ENCODE results near the gene ITGB1BP1.

The ITGB1BP1 gene

GRCh38 chr2:9408641-9409151 is 14.6 kb downstream of the ITGB1BP1 start:
- DNase-seq (ENCODE audit: low read depth): peak; percentile 90
- no peak overlapping the region for H3K4me3 ChIP-seq (ENCODE audit: low read depth, low read length)
- TF ChIP-seq, protein P1, sequence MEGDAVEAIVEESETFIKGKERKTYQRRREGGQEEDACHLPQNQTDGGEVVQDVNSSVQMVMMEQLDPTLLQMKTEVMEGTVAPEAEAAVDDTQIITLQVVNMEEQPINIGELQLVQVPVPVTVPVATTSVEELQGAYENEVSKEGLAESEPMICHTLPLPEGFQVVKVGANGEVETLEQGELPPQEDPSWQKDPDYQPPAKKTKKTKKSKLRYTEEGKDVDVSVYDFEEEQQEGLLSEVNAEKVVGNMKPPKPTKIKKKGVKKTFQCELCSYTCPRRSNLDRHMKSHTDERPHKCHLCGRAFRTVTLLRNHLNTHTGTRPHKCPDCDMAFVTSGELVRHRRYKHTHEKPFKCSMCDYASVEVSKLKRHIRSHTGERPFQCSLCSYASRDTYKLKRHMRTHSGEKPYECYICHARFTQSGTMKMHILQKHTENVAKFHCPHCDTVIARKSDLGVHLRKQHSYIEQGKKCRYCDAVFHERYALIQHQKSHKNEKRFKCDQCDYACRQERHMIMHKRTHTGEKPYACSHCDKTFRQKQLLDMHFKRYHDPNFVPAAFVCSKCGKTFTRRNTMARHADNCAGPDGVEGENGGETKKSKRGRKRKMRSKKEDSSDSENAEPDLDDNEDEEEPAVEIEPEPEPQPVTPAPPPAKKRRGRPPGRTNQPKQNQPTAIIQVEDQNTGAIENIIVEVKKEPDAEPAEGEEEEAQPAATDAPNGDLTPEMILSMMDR (IDR thresholded peaks at IDR 0.05; ENCODE audit: control insufficient read depth, extremely low read depth, insufficient read depth): no peak

- TF ChIP-seq, protein P1 (IDR thresholded peaks at IDR 0.05; ENCODE audit: control insufficient read depth, extremely low read depth, insufficient read depth): no peak
- H3K4me3 ChIP-seq (ENCODE audit: low read depth, low read length): no peak overlapping the region
- DNase-seq (ENCODE audit: low read depth): no peak
Observed at GRCh38 chr2:9407363-9407811, 15.9 kb downstream of the ITGB1BP1 start.

- no peak overlapping the region for H3K4me3 ChIP-seq (ENCODE audit: low read depth, low read length)
- DNase-seq (ENCODE audit: low read depth): no peak
- TF ChIP-seq, protein P1 (IDR thresholded peaks at IDR 0.05; ENCODE audit: control insufficient read depth, extremely low read depth, insufficient read depth): no peak
Observed at GRCh38 chr2:9406529-9407362, 16.6 kb downstream of the ITGB1BP1 start.

- DNase-seq (ENCODE audit: low read depth): no peak
- TF ChIP-seq, protein P1 (IDR thresholded peaks at IDR 0.05; ENCODE audit: control insufficient read depth, extremely low read depth, insufficient read depth): no peak
- no peak overlapping the region for H3K4me3 ChIP-seq (ENCODE audit: low read depth, low read length)
Observed at GRCh38 chr2:9405636-9406035, 17.7 kb downstream of the ITGB1BP1 start.

DNA sequence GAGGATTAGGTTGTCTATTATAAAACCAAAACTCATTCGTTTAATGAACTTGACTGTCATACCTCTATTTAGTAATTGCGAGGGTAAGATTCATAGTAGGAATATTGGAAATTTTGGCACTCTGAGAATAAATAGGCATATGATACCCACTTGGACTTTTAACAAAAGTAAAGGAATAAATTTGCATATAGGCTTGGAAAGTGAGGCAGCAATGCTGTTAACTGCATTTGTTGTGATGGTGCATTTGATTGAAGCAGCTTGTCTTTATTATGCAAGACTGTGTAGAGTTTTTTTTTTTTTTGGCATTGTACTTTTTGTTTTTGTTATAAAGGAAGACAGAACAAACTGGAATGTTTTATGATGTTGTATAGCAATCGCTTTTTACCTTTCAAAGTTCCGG is 18.9 kb downstream of the ITGB1BP1 start:
- TF ChIP-seq, protein P1 (IDR thresholded peaks at IDR 0.05; ENCODE audit: control insufficient read depth, extremely low read depth, insufficient read depth): no peak
- DNase-seq (ENCODE audit: low read depth): no peak
- no peak overlapping the region for H3K4me3 ChIP-seq (ENCODE audit: low read depth, low read length)

DNA sequence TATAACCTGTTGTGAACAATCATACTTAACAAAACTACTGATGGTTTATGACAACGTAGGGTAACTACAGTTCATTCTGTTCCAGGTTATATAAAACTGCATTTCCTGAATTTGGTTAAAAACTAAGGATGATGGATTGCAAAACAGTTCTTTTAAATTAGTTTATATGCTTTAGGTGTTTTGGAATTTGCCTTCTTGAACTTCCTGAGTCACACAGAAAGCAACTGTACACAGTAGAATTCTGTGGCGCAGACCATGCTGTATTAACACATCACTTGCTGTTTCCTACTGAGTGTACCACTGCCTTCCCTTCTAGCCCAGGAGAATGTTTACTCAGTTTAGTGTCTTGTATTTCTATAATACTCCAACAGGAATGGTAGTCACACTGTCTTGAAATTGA is 19.4 kb downstream of the ITGB1BP1 start:
- TF ChIP-seq, protein P1 (IDR thresholded peaks at IDR 0.05; ENCODE audit: control insufficient read depth, extremely low read depth, insufficient read depth): no peak
- no peak overlapping the region for H3K4me3 ChIP-seq (ENCODE audit: low read depth, low read length)
- DNase-seq (ENCODE audit: low read depth): no peak

All from LNCaP clone FGC (cell line).